Fibroblast of villous mesenchyme (primary cell): Measurements from ENCODE around the gene SPSB1. TPM values are rescaled to one million over a fixed set of nuclear protein-coding genes. Genes with fewer than 3 reads are reported as not detected.

Experiments
- DNase-seq: peaks from one replicate; pipeline ENCODE4 v3.0.0-alpha.2; 2010; ENCODE audit warnings: low read depth
- H3K4me3 ChIP-seq: 2 replicates; pipeline ENCODE4 v1.5.1; 2011; ENCODE audit warnings: low read depth, mild to moderate bottlenecking, low read length
- CTCF ChIP-seq: IDR thresholded peaks from 2 replicates; pipeline ENCODE4 v1.5.1; 2012; ENCODE audit warnings: low read depth, mild to moderate bottlenecking, low read length; ENCODE audit not compliant: insufficient read depth
- total RNA-seq: library from RNA; depleted of rRNA; stranded (reverse); fragments of >200 nt; gene quantifications from 2 replicates; pipeline ENCODE4 v1.2.3, GENCODE V29; 2012

SPSB1 gene
- total RNA-seq, result 20.7 and 48.6 TPM in 2 replicates

DNA sequence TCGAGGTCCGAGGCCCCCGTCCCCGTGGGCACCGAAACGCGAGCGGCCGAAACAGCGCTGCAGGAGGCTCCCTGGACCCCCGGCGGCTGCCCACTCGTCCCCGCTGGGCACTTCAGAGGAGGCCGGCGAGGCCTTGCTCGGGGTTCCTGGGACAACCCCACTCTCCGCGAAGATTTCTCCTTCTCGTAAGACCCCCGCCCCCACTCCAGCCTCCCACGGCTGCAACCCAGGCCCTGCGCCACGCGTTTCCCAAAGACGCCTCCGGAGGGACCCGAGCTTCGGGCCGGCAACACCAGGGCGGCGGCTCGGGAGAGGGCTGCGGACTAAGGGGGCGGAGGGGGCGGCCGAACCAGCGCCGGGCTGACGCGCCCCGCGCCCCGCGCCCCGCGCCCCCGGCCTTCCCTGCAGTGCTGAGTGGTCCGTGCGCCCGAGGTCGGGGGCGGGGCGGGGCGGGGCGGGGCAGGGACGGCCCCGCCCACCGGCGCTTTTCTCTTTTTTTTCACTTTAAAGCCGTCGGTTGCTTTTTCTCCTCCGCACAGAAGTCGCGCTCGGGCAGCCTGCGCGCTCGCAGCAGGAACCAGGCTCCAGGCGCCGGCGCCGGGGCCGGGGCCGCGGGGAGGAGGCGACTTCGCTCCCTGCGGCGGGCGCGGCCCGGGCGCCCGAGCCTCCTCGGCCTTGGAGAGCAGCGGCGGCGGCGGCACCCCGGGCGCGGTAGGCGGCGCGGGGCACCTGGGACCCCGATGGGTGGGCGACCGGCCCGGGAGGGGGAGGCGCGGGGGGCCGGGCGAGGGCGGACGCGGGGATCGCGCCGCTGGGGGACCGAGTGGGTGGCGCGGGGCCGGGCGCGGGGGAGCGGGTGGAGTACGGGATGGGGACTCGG lies at the start of gene SPSB1:
Gene SPSB1, plus strand, starts transcription at position 534 of the 880 bp plus-strand sequence. CDS start 62,998 bp downstream, outside the sequence.
- no peak for TF ChIP-seq CTCF
- peak within 1 kb of the TSS; percentile 98 for H3K4me3 ChIP-seq
- DNase-seq, result peak; percentile 88

GRCh38 chr1:9243066-9243739 lies 49.5 kb upstream of the SPSB1 start:
- no peak for TF ChIP-seq CTCF
- peak overlapping the region; percentile 14 for H3K4me3 ChIP-seq
- no peak for DNase-seq

DNA sequence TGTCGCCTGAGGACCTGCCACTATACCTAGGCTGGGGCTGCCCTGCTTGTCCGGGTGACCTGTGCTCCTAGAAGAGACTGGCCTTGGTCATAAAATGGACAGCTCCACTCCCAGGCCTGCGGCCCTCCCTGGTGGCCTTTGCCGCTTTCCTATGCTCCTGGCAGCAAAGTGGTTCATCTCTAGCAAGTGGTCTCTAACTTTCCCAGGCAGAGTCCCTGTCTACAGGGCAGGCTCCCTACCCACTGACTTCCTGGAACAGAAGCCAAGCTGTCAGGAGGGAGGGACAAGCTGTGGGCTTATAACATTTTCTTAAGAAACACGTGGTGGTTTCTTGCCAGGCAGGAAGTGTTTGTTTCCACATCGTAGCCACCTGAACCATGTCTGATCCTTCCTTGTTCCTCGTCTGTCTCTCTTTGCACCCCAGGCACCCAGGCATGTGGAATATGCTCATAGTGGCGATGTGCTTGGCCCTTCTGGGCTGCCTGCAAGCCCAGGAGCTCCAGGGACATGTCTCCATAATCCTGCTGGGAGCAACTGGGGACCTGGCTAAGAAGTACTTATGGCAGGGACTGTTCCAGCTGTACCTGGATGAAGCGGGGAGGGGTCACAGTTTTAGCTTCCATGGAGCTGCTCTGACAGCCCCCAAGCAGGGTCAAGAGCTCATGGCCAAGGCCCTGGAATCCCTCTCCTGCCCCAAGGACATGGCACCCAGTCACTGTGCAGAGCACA lies 48.0 kb upstream of the SPSB1 start:
- TF ChIP-seq CTCF, result no peak
- H3K4me3 ChIP-seq, result no peak overlapping the region
- peak; percentile 72 for DNase-seq

DNA sequence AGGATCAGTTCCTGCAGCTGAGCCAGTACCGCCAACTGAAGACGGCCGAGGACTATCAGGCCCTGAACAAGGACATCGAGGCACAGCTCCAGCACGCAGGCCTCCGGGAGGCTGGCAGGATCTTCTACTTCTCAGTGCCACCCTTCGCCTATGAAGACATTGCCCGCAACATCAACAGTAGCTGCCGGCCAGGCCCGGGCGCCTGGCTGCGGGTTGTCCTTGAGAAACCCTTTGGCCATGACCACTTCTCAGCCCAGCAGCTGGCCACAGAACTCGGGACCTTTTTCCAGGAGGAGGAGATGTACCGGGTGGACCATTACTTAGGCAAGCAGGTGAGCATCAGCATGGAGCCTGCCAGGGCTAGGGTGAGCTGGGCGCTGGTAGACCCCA lies 47.5 kb upstream of the SPSB1 start:
- no peak overlapping the region for H3K4me3 ChIP-seq
- no peak for DNase-seq
- no peak for TF ChIP-seq CTCF

GRCh38 chr1:9245661-9246060 lies 47.0 kb upstream of the SPSB1 start:
- no peak for TF ChIP-seq CTCF
- no peak overlapping the region for H3K4me3 ChIP-seq

GRCh38 chr1:9246215-9246614 lies 46.5 kb upstream of the SPSB1 start:
- TF ChIP-seq CTCF, result no peak
- no peak overlapping the region for H3K4me3 ChIP-seq
- DNase-seq, result no peak

More at GRCh38 chr1:9245661-9246060, 47.0 kb upstream of the SPSB1 start:
- DNase-seq, result no peak
